Stimulated activated CD8-positive, alpha-beta memory T cell treated with anti-CD3 and anti-CD28 coated beads, Interleukin-12 subunit alpha, Interleukin-12 subunit beta, amount 100 ng/mL, for 24 hours (primary cell): ENCODE results near the gene PIGL.
"Not testable (repeated sequence)": the region's sequence is repeated elsewhere in the genome, so short reads cannot be mapped to it uniquely, and the experiment has no call there.

Experiments
- DNase-seq: peaks from one replicate; pipeline ENCODE4 v3.0.0-alpha.2; 2020; ENCODE audit errors: extremely low read depth

Gene PIGL

GRCh38 chr17:16273929-16274339 is 56.9 kb downstream of the PIGL start:
- DNase-seq: no peak

GRCh38 chr17:16275024-16275423 is 58.0 kb downstream of the PIGL start:
- no peak for DNase-seq

- no peak for DNase-seq
These were observed 60.2 kb downstream of the PIGL start for GRCh38 chr17:16277163-16277562.

- no peak for DNase-seq
These were observed 64.3 kb downstream of the PIGL start for GRCh38 chr17:16281351-16281750.

- DNase-seq: no peak
These were observed 65.5 kb downstream of the PIGL start for GRCh38 chr17:16282522-16282921.

- no peak for DNase-seq
These were observed 66.7 kb downstream of the PIGL start for GRCh38 chr17:16283705-16284104.

GRCh38 chr17:16285646-16286008 is 68.6 kb downstream of the PIGL start:
- no peak for DNase-seq

GRCh38 chr17:16286009-16286946 is 69.3 kb downstream of the PIGL start:
- DNase-seq: peak; percentile 58

GRCh38 chr17:16286947-16287562 is 70.0 kb downstream of the PIGL start:
- DNase-seq: no peak

- DNase-seq: no peak
These were observed 70.6 kb downstream of the PIGL start for GRCh38 chr17:16287563-16288027.

- no peak for DNase-seq
These were observed 72.0 kb downstream of the PIGL start for GRCh38 chr17:16288860-16289571.

- no peak for DNase-seq
These were observed 76.9 kb downstream of the PIGL start for GRCh38 chr17:16293931-16294330.

GRCh38 chr17:16294560-16294959 is 77.5 kb downstream of the PIGL start:
- no peak for DNase-seq

GRCh38 chr17:16296072-16296471 is 79.1 kb downstream of the PIGL start:
- not testable (repeated sequence) for DNase-seq

- DNase-seq: no peak
These were observed 80.5 kb downstream of the PIGL start for GRCh38 chr17:16297367-16298139.

GRCh38 chr17:16298140-16298662 is 81.2 kb downstream of the PIGL start:
- DNase-seq: no peak

- DNase-seq: no peak
These were observed 83.5 kb downstream of the PIGL start for GRCh38 chr17:16300554-16300953.

- DNase-seq: no peak
These were observed 85.2 kb downstream of the PIGL start for GRCh38 chr17:16301963-16302855.

GRCh38 chr17:16302856-16303255 is 85.8 kb downstream of the PIGL start:
- no peak for DNase-seq

- DNase-seq: no peak
These were observed 87.8 kb downstream of the PIGL start for GRCh38 chr17:16304830-16305229.
